Esophagus muscularis mucosa (tissue), 4 donors: ENCODE data around the gene GABRB2.

Experiments used
- CTCF ChIP-seq, 3 experiments: fragments of 200-600 bp in 2 of 3; fragments of 450-650 bp in 1 of 3; sonication (generic) in 2 of 3; IDR thresholded peaks; one replicate each; pipeline ENCODE4 v1.5.1; 2017 to 2019; ENCODE audit warnings: antibody characterized with exemption in 3 of 3, mild to moderate bottlenecking in 2 of 3, moderate library complexity in 1 of 3
- EP300 ChIP-seq: sonication (generic); formaldehyde crosslinking; IDR thresholded peaks from one replicate; pipeline ENCODE4 v1.6.1; 2017; ENCODE audit warnings: antibody characterized with exemption
- POLR2A ChIP-seq: fragments of 450-650 bp; IDR thresholded peaks from one replicate; pipeline ENCODE4 v1.6.1; 2017; ENCODE audit warnings: antibody characterized with exemption, moderate library complexity, mild to moderate bottlenecking, low read depth
- POLR2AphosphoS5 ChIP-seq, 2 donors: sonication (generic); formaldehyde crosslinking; IDR thresholded peaks; one replicate each; pipeline ENCODE4 v1.6.1; 2017; ENCODE audit warnings: antibody characterized with exemption in 2 of 2

GRCh38 chr5:161544350-161544765 lies 2.2 kb downstream of the GABRB2 start:
- TF ChIP-seq CTCF (IDR thresholded peaks at IDR 0.05) (peak; percentile 64 to 79 (median 67)), POLR2AphosphoS5 (IDR thresholded peaks at IDR 0.05) (no peak), EP300 (no peak), POLR2A (no peak)
